ENCODE results near the gene GXYLT1.
"Not testable (repeated sequence)": the region's sequence is repeated elsewhere in the genome, so short reads cannot be mapped to it uniquely, and the experiment has no call there.

GXYLT1 gene

GRCh38 chr12:42143452-42144157 lies 1.1 kb downstream of the GXYLT1 start:
- DNase-seq = no peak

DNA sequence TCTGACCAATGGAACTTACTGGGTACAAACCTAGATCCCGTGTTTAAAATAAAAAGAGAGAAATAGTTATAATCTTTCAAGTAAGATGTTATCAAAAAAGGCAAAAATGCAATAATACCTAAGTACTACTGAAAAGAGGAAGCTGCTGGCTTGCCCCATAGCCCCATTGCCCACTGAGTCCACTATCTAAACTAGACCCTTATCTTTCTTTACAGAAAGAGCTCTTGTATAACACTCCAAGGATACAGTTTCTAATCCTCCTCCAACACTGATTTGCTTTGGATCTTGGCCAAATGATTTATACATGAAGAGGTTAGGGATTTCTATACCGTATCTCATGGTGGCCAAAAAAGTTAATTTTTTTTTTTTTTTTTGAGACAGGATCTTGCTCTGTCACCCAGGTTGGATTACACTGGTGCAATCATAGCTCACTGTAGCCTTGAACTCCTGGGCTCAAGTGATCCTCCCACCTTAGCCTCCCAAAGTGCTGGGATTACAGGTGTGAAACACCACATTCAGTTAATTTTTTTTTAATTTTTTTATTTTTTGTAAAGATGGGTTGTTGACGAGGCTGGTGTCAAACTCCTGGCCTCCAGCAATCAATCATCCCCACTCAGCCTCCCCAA lies 2.6 kb downstream of the GXYLT1 start:
- no peak for DNase-seq

DNA sequence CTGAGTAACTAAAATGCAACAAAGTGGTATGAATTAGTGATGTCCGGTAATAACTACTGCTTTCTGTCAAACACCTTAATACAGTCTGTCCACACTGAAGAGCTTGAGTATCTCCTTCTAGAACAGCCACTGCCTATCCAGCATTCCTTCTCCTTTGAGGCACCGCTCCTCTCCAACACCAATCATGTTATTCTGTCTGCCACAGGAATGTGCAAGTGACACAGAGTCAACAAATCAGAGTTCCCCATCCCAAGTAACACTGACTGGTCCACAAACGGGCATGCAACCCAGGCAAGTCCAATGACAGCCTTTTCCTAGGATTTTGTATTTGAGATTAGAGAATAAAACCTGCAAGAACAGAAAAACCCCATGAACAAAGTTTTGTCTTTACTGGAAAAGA lies 3.8 kb downstream of the GXYLT1 start:
- DNase-seq = no peak

DNA sequence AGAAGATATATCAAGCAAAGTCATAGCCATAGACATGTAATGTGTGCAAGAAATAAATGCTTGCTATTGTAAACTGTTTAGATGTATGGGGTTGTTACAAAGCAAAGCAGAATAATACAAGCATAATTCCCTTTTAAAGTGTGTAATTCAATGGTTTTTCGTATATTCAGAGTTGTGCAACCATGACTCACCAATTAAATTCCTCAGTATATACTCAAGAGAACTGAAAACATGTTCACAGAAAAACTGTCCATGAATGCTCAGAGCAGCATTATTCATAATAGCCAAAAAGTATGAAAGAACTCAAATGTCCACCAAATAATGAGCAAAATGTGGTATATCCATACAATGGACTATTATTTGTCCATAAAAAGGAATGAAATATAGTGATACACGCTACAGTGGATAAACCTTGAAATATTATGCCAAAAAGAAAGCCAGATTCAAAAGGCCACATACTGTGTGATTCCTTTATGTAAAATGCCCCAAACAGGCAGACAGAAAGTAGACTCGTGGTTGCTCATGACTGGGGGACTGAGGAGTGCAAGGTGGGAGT lies 9.3 kb downstream of the GXYLT1 start:
- no peak for DNase-seq

GRCh38 chr12:42130672-42131402 lies 13.8 kb downstream of the GXYLT1 start:
- DNase-seq = no peak

DNA sequence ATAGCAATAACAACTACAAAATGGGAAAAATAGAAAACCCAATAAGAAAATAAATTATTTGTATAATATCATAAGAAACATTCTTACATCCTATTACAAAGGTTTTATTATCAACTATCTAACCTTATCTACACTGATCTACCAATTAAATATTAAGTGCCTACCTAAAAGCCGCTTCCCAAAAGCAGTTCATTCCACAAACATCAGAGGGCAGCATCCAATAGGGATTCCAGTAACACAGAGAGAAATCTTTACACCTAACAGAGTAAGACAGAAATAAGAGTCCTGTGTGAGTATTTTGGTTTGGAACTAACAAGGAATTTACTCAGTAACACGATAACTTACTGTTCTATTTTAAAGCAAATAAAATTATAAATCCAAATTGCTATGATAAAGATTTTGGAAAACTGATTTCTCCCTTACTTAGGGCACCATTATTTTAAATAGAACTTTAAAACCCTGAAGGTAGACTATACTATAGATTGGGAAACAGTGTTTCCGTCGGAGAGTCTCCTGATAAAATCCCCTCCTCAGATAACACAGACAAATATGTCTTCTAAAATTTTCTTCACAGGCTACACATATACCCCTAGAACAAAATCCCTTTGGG lies 15.0 kb downstream of the GXYLT1 start:
- DNase-seq = peak; percentile 42

GRCh38 chr12:42128888-42129287 lies 15.8 kb downstream of the GXYLT1 start:
- no peak for DNase-seq

DNA sequence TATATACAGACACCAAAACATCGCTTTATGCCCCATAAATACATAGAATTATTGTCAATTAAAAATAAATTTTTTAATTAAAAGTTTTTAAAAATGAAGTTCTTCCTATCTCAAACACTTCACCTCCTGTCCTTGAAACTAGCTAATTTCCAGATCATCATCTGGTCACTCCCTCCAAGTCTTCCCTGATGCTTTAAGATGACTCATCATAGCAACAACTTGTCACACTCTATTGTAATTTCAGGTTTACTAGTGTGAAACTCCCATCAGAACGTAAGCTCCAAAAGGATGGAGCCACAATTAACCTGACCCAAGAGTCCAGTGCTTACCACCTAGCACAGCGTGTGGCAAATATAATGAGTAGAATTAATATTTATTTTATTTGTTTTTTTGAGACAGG lies 16.3 kb downstream of the GXYLT1 start:
- DNase-seq = no peak

DNA sequence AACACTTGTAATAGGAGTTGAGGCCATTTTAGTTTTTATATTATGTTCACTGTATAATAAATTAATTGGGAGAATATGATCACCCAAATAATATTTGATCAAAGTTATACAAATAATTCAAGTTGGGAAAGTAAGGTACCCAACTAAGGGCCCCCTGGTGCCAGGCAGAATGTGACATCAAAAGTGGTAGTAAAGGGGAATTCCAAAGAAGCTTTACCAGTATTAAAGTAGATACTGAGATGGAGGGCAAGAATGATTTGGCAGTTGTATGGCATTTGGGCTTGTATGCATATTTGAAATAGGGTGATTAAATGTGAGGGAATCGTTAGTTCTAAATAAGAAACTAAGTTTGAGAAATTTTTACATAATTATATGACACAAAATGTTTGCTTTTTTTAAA lies 17.7 kb downstream of the GXYLT1 start:
- DNase-seq = no peak

GRCh38 chr12:42125388-42125767 lies 19.3 kb downstream of the GXYLT1 start:
- no peak for DNase-seq

GRCh38 chr12:42124764-42125387 lies 19.8 kb downstream of the GXYLT1 start:
- peak; percentile 61 for DNase-seq

DNA sequence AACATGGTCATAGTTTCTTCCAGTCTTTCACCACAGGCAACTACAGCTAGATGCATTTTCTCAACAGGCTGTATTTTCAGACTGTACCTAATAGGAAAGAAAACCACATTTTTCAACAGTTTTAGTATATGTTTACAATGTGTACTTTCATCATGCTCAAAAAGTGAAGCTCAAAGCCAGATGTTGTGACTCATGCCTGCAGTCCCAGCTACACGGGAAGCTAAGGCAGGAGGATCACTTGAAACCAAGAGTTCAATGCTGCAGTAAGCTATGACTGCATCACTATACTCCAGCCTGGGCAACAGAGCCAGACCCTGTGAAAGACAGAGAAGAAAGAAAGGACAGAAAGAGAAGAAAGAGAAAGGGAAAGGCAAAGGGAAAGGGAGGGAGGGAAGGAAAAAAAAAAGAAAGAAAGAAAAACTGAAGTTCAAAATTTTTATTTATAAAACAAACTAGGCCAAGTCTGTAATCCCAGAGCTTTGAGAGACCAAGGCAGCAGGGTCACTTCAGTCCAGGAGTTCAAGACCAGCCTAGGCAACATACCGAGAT lies 25.5 kb downstream of the GXYLT1 start:
- DNase-seq = no peak

DNA sequence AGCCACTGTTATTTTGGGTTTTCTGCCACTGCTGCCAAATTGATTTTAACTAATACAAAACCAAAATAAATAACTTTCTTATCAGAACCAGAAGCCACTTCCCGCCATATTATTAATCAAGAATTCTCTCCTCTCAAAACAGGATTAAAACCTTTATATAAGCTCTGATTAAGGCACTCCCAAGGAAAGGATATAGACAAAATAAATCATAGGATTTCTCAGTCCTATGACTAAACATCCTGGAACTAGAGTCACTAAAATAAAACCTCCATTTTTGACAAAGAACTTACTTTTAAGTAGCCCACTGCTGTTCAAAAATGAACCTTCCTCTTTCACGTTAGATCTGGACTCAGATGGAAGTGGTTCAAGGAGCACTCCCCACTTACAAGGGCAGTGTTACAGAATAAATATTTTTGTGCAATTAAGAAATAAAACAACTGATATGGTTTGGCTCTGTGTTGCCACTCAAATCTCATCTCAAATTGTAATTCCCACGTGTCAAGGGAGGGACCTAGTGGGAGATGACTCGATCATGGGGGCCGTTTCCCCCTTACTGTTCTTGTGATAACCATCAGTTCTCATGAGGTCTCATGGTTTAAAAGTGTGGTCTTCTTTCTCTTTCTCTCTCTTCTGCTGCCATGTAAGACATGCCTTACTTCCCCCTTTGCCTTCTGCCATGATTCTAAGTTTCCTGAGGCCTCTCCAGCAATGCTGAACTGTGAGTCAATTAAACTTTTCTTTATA lies 26.4 kb downstream of the GXYLT1 start:
- no peak for DNase-seq

DNA sequence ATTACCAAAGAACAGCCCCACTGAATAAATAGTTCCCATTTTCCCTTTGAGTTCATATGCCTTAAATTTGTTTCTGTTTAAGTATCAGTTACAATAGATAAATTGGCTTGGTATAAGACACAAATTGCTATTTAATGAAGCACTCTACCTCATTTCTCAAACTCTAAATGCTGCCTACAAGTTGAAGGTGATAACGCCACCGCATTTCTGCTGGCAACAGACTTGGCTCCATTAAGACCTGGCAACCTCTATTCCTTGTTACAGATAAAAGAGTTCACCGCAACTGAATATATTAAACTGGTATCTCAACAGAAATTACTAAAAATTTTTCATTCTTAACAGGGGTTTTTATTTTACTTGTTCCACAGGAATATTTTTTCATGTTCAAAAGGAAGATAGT lies 35.6 kb downstream of the GXYLT1 start:
- no peak for DNase-seq

GRCh38 chr12:42106791-42107190 lies 37.9 kb downstream of the GXYLT1 start:
- DNase-seq = not testable (repeated sequence)

DNA sequence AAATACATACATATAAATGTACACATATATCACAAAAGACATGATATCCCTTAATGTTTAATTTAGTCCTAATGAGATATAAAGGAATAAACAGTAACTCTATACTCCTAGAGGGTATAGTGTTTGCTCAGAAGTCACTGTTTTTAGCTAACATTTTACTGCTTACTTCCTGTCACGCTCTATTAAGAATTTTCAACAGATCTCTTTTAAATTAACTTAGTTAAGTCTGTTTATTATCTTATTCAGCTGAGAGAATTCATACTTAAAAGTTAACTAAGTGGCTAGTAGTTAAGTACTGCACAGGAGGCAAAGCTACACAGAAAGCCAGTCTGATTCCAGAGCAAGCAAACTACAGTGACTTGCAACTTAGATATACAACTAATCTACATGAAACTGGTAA lies 39.9 kb downstream of the GXYLT1 start:
- DNase-seq = no peak

- DNase-seq = peak; percentile 6
These were observed 40.6 kb downstream of the GXYLT1 start for GRCh38 chr12:42104087-42104486.

GRCh38 chr12:42103155-42103554 lies 41.5 kb downstream of the GXYLT1 start:
- DNase-seq = no peak

GRCh38 chr12:42102720-42103119 lies 42.0 kb downstream of the GXYLT1 start:
- DNase-seq = no peak

GRCh38 chr12:42099433-42099832 lies 45.2 kb downstream of the GXYLT1 start:
- no peak for DNase-seq

- no peak for DNase-seq
These were observed 46.7 kb downstream of the GXYLT1 start for GRCh38 chr12:42097971-42098370.

- peak; percentile 13 for DNase-seq
These were observed 50.4 kb downstream of the GXYLT1 start for GRCh38 chr12:42094277-42094676.

All from NCI-H2171 (cell line).